Heart left ventricle (tissue), 13 donors: ENCODE data around the gene RXFP4.

Experiments
- POLR2A ChIP-seq, 2 donors: fragments of 450-650 bp; IDR thresholded peaks; one replicate each; pipeline ENCODE4 v1.6.1; 2017; ENCODE audit warnings: antibody characterized with exemption in 2 of 2, mild to moderate bottlenecking in 2 of 2, moderate library complexity in 2 of 2
- TF ChIP-seq, protein P1 (sequence below), 12 donors: fragments of 200-600 bp; sonication (generic) in 4 of 12; IDR thresholded peaks; one replicate each; pipeline versions ENCODE4 v1.5.0 to v1.8.0; 2018 to 2022; ENCODE audit warnings: antibody characterized with exemption in 12 of 12, mild to moderate bottlenecking in 5 of 12
- donor health status: ischemic (EF 13 %, LVEDD 7.1; RV severe dilation, severe dysfunction).
- donor health status: DM: no; HTN: yes; CAD: no.
- donor health status: DM: no; HTN: no; CAD: no.
- donor health status: ischemic (EF 25% LVEDD 6.9; RV normal size, moderate dysfunction).
- donor health status: ischemic (EF 25% LVEDD 5.7; RV mildly dilated, moderate dysfunction).
- donor health status: ischemic (EF 35%, LVEDD 5.7; RV mildly dilated, moderate dysfunction).
- donor health status: nonischemic (EF 11% LVEDD 7.7; RV severe dilation, severe dysfunction).
- donor health status: DM: yes; HTN: yes; CAD: no.
- donor health status: PGD.
- donor health status: ischemic (EF 29% LVEDD 5.4; RV normal size, mild dysfunction).
- donor health status: nonischemic (EF 23%, LVEDD 6.1; RV moderate dilation, normal function).

DNA sequence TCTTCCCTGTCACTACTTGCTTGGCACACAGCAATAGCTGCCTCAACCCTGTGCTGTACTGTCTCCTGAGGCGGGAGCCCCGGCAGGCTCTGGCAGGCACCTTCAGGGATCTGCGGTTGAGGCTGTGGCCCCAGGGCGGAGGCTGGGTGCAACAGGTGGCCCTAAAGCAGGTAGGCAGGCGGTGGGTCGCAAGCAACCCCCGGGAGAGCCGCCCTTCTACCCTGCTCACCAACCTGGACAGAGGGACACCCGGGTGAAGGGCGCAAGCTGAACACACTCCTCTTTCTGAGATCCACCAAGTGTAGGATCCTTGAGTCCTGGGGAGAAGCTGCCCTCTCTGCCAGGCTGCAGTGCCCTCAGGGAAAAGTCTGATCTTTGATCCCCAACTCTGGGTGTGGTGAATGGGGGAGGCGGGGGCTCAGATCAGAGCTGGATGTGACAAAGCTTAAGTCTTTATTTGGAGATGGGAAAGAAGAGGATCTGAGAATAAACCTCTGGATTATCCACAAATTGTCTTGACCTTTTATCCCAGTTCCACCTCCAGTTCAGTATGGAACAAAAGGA is 1.2 kb downstream of the RXFP4 start:
- TF ChIP-seq, protein P1, sequence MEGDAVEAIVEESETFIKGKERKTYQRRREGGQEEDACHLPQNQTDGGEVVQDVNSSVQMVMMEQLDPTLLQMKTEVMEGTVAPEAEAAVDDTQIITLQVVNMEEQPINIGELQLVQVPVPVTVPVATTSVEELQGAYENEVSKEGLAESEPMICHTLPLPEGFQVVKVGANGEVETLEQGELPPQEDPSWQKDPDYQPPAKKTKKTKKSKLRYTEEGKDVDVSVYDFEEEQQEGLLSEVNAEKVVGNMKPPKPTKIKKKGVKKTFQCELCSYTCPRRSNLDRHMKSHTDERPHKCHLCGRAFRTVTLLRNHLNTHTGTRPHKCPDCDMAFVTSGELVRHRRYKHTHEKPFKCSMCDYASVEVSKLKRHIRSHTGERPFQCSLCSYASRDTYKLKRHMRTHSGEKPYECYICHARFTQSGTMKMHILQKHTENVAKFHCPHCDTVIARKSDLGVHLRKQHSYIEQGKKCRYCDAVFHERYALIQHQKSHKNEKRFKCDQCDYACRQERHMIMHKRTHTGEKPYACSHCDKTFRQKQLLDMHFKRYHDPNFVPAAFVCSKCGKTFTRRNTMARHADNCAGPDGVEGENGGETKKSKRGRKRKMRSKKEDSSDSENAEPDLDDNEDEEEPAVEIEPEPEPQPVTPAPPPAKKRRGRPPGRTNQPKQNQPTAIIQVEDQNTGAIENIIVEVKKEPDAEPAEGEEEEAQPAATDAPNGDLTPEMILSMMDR (IDR thresholded peaks at IDR 0.05), result no peak
- TF ChIP-seq POLR2A (IDR thresholded peaks at IDR 0.05), result no peak
